ENCODE data around the gene BCAS1. TPM values are rescaled to one million over a fixed set of nuclear protein-coding genes. Genes with fewer than 3 reads are reported as not detected.

Gene BCAS1
- total RNA-seq, 1 donor from 2014 or later = not detected

DNA sequence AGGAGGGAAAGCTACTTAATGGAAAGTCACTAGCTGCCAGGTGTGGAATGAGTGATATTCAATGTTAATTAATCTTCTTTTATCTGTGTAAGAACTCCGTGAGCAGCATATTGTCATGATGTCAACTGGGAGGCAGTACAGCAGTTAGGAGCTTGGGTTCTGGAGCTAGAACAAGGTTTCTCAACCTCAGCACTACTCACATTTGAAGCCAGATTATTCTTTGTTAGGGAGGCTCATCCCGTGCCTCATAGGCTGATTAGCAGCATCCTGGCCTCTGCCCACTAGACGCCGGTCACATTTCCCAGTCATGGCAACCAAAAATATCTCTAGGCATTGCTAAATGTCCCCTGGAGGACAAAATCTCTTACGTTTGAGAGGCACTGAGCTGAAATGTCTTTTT lies 41.2 kb downstream of the BCAS1 start:
- Histone ChIP-seq H3K27me3 (ENCODE audit: control insufficient read depth, insufficient read depth, low read length) (peaks cover 2% of the 10 kb centered on the region), H3K36me3 (ENCODE audit: control insufficient read depth, insufficient read depth, low read length) (no peaks in the 10 kb centered on the region), H3K4me3 (ENCODE audit: low read depth, low read length) (no peak overlapping the region)
- TF ChIP-seq, protein P1, sequence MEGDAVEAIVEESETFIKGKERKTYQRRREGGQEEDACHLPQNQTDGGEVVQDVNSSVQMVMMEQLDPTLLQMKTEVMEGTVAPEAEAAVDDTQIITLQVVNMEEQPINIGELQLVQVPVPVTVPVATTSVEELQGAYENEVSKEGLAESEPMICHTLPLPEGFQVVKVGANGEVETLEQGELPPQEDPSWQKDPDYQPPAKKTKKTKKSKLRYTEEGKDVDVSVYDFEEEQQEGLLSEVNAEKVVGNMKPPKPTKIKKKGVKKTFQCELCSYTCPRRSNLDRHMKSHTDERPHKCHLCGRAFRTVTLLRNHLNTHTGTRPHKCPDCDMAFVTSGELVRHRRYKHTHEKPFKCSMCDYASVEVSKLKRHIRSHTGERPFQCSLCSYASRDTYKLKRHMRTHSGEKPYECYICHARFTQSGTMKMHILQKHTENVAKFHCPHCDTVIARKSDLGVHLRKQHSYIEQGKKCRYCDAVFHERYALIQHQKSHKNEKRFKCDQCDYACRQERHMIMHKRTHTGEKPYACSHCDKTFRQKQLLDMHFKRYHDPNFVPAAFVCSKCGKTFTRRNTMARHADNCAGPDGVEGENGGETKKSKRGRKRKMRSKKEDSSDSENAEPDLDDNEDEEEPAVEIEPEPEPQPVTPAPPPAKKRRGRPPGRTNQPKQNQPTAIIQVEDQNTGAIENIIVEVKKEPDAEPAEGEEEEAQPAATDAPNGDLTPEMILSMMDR (IDR thresholded peaks at IDR 0.05; ENCODE audit: insufficient read depth, low read length, severe bottlenecking) = no peak
- no peak for FAIRE-seq
- DNase-seq (ENCODE audit: low read depth) = no peak

DNA sequence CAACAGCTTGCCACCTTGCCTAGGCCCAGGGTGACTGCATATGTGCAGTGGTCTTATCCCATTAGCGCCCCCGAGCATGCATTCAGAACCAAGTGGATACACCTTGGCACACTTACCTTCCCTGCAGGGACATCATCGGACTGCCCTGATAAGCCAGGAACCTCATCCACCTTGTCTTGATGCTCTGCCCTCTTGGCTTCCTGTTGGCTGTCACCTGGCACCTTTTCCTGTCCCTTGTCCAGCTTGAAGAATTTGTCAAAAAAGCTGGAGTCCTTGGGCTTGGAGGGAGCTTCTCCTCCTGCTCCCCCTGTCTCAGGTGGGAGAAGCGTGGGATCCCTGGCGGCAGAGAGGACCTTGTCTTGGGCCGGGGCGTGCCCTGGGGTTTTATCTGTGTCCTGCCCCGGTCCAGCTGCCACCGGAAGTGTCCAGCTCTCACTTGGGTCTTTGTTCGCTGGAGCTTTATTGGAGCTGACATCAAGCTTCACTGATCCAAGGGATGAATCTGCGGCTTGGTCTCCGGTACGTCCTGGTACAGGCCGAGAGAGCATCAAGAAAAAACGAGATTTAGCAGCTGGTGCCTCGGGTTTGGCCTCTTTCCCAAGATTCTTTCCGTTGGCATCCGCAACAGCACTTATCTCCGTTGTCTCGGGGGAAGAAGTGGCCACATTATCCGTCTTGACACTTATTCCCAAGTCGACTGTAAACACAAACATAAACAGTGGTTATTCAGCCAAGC lies 42.0 kb downstream of the BCAS1 start:
- no peak overlapping the region for H3K4me3 ChIP-seq (ENCODE audit: low read depth, low read length)
- DNase-seq (ENCODE audit: low read depth) (no peak), FAIRE-seq (no peak)
- peaks cover 2% of the 10 kb centered on the region for H3K27me3 ChIP-seq (ENCODE audit: control insufficient read depth, insufficient read depth, low read length)
- TF ChIP-seq, protein P1 (IDR thresholded peaks at IDR 0.05; ENCODE audit: insufficient read depth, low read length, severe bottlenecking) = no peak
- no peaks in the 10 kb centered on the region for H3K36me3 ChIP-seq (ENCODE audit: control insufficient read depth, insufficient read depth, low read length)

DNA sequence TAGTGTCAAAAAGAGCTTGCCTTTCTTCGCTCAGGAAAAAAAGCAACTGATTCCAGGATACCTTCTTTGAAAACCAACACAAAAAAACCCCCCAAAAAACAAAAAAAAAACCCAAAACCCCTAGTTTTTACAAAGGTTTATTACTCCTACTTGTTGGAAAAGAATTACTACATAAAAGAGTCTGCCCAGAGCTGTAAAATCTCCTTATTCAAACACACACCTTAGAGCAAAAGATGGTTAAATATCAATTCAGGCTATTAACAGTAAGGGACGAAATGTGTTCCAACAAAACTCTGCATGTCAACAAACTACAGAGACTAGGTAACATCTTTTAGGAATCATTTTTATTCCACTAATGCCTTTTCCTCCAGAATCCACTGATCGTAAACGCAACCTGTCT lies 42.7 kb downstream of the BCAS1 start:
- no peak for DNase-seq (ENCODE audit: low read depth)
- no peak overlapping the region for H3K4me3 ChIP-seq (ENCODE audit: low read depth, low read length)
- TF ChIP-seq, protein P1 (IDR thresholded peaks at IDR 0.05; ENCODE audit: insufficient read depth, low read length, severe bottlenecking) = no peak
- peaks cover 2% of the 10 kb centered on the region for H3K27me3 ChIP-seq (ENCODE audit: control insufficient read depth, insufficient read depth, low read length)
- FAIRE-seq = no peak
- no peaks in the 10 kb centered on the region for H3K36me3 ChIP-seq (ENCODE audit: control insufficient read depth, insufficient read depth, low read length)

DNA sequence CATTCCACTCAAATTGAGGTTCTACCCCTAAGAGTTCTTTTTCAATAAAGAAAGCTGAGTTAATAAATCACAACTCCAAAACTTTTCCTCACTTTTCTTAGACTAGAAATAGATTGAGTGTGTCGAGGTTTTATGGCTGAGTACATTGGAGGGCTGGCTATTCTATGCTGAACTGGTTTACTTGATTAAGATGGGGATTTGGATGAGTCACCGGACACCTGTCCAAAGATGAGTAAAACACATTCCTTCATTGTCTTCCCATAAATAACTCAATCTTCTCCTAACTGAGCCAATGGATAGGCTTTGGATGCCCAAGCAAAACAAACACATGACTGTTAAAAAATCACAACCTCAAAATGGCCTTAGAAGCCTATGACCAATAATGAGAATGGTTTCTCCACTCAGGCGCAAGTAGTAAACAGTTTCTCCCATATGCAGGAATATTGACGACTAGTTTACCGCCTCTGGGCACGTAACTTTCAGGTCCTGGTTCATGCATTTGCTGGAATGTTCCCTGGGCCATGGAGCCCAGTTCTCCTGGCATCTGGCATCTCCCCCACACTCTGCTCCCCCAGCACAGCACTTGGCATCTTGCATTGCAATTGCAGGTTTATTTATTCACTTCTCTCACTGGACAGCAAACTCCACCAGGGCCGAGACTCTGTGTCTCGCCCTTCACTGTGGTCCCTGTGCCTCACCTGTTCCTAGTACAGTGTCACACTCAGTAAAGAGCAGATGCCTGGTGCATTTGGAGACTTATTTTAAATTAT lies 43.9 kb downstream of the BCAS1 start:
- FAIRE-seq (no peak), DNase-seq (ENCODE audit: low read depth) (no peak)
- TF ChIP-seq, protein P1 (IDR thresholded peaks at IDR 0.05; ENCODE audit: insufficient read depth, low read length, severe bottlenecking) = no peak
- Histone ChIP-seq H3K27me3 (ENCODE audit: control insufficient read depth, insufficient read depth, low read length) (peaks cover 2% of the 10 kb centered on the region), H3K36me3 (ENCODE audit: control insufficient read depth, insufficient read depth, low read length) (no peaks in the 10 kb centered on the region), H3K4me3 (ENCODE audit: low read depth, low read length) (no peak overlapping the region)

DNA sequence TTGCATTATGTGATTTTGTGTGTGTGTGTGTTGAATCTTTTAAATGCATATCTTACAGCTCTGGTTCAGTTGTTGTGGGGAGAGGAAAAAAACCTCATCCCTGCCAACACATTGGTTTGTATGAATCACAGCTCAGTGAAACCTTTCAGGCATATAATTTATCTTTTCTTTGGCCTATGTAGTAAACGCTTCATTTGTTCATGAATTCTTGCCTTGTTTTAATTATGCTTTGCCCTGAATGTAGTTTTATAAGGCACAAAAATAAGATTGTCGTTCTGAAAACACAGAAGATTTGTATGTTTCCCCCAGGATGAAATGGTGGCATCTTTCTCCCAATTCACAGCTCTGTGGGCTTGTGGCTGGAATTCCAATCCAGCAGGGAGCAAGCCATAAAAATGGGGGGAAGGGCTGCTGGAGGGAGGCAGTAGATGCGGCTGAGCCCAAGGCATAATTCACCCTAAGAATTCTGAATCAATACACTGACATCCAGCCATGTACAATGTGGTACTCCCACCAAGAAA lies 45.1 kb downstream of the BCAS1 start:
- Histone ChIP-seq H3K4me3 (ENCODE audit: low read depth, low read length) (no peak overlapping the region), H3K27me3 (ENCODE audit: control insufficient read depth, insufficient read depth, low read length) (no peaks in the 10 kb centered on the region)
- no peak for FAIRE-seq

More for the DNA sequence above, 45.1 kb downstream of the BCAS1 start:
- H3K36me3 ChIP-seq (ENCODE audit: control insufficient read depth, insufficient read depth, low read length) = no peaks in the 10 kb centered on the region
- DNase-seq (ENCODE audit: low read depth) = no peak
- TF ChIP-seq, protein P1 (IDR thresholded peaks at IDR 0.05; ENCODE audit: insufficient read depth, low read length, severe bottlenecking) = no peak

Data from bronchial epithelial cell (primary cell).